Loucy (cell line): ENCODE measurements around the gene FNDC11.
A peak's percentile ranks its signal among the peaks of the same experiment; 100 is the strongest.

Source experiments
- H2AFZ ChIP-seq: fragments of 200-600 bp; sonication (generic); 2 replicates; pipeline ENCODE4 v1.6.0; 2016; ENCODE audit warnings: antibody characterized with exemption, mild to moderate bottlenecking, low read length, moderate library complexity
- H3F3A ChIP-seq: fragments of 200-600 bp; 2 replicates; pipeline ENCODE4 v1.6.0; 2016; ENCODE audit warnings: antibody characterized with exemption, low read depth, mild to moderate bottlenecking
- H3K27me3 ChIP-seq: fragments of 200-600 bp; sonication (generic); 2 replicates; pipeline ENCODE4 v1.6.1; 2014; ENCODE audit warnings: low read length, mild to moderate bottlenecking; ENCODE audit not compliant: insufficient read depth, poor library complexity, severe bottlenecking
- H3K36me3 ChIP-seq: fragments of 200-600 bp; sonication (generic); 2 replicates; pipeline ENCODE4 v1.6.1; 2016; ENCODE audit warnings: low read length; ENCODE audit not compliant: insufficient read depth
- H3K4me1 ChIP-seq: fragments of 200-600 bp; sonication (generic); 2 replicates; pipeline ENCODE4 v1.5.1; 2014; ENCODE audit warnings: low read length, mild to moderate bottlenecking; ENCODE audit not compliant: insufficient read depth, poor library complexity, severe bottlenecking
- H3K4me2 ChIP-seq: fragments of 200-600 bp; sonication (generic); 2 replicates; pipeline ENCODE4 v1.6.0; 2014; ENCODE audit warnings: antibody characterized with exemption, low read length, low read depth, mild to moderate bottlenecking; ENCODE audit not compliant: poor library complexity, severe bottlenecking
- H3K4me3 ChIP-seq: fragments of 200-600 bp; sonication (generic); 2 replicates; pipeline ENCODE4 v1.5.1; 2014; ENCODE audit warnings: low read length, mild to moderate bottlenecking, mixed read lengths; ENCODE audit not compliant: poor library complexity, severe bottlenecking
- H3K79me2 ChIP-seq: fragments of 200-600 bp; sonication (generic); 2 replicates; pipeline ENCODE4 v1.6.1; 2014; ENCODE audit warnings: low read length; ENCODE audit not compliant: insufficient read depth
- H3K9ac ChIP-seq: fragments of 200-600 bp; sonication (generic); 2 replicates; pipeline ENCODE4 v1.6.0; 2014; ENCODE audit warnings: mild to moderate bottlenecking, low read depth, low read length, moderate library complexity; ENCODE audit not compliant: poor library complexity, severe bottlenecking
- H3K9me2 ChIP-seq: fragments of 200-600 bp; sonication (generic); replicated peaks from 2 replicates; pipeline ENCODE4 v1.6.1; 2016; ENCODE audit warnings: low read depth, low read length, mixed read lengths
- H3K9me3 ChIP-seq: fragments of 200-600 bp; sonication (generic); 2 replicates; pipeline ENCODE4 v1.6.1; 2014; ENCODE audit warnings: mild to moderate bottlenecking, antibody characterized with exemption, low read length, low read depth; ENCODE audit not compliant: insufficient read depth
- H4K20me1 ChIP-seq: fragments of 200-600 bp; sonication (generic); 2 replicates; pipeline ENCODE4 v1.6.0; 2014; ENCODE audit warnings: antibody characterized with exemption, low read length, mild to moderate bottlenecking; ENCODE audit not compliant: insufficient read depth, poor library complexity, severe bottlenecking
- CTCF ChIP-seq: fragments of 200-600 bp; sonication (generic); conservative IDR thresholded peaks from 2 replicates; pipeline ENCODE4 v1.5.1; 2014; ENCODE audit warnings: mild to moderate bottlenecking, antibody characterized with exemption, low read length
- EZH2phosphoT487 ChIP-seq: fragments of 200-600 bp; IDR thresholded peaks from 2 replicates; pipeline ENCODE4 v1.6.1; 2018; ENCODE audit warnings: antibody characterized with exemption, mild to moderate bottlenecking, moderate library complexity, borderline replicate concordance

Gene FNDC11

GRCh38 chr20:63574156-63574828 lies 20.3 kb downstream of the FNDC11 start, which contains the start of gene HELZ2:
TSS of gene HELZ2 (minus strand) at chr20:63574239. CDS start at chr20:63572385, 1,854 bp downstream.
- H3F3A ChIP-seq = no peaks in the 10 kb centered on the region
- H3K27me3 ChIP-seq = peaks cover 4% of the 10 kb centered on the region
- H3K9me3 ChIP-seq = no peaks in the 10 kb centered on the region
- H2AFZ ChIP-seq = peak within 1 kb of the TSS; percentile 75
- peak within 1 kb of the TSS; percentile 68 for H3K9ac ChIP-seq
- no peaks in the 10 kb centered on the region for H3K9me2 ChIP-seq
- peak within 1 kb of the TSS; percentile 76 for H3K4me3 ChIP-seq
- peaks cover 18% of the 10 kb centered on the region for H3K4me1 ChIP-seq
- H3K4me2 ChIP-seq = peak within 1 kb of the TSS; percentile 89
- TF ChIP-seq EZH2phosphoT487 (no peak), CTCF (no peak)
- no peaks in the 10 kb centered on the region for H3K79me2 ChIP-seq
- H4K20me1 ChIP-seq = peaks cover 1% of the 10 kb centered on the region
- H3K36me3 ChIP-seq = no peaks in the 10 kb centered on the region

GRCh38 chr20:63574829-63575743 lies 21.1 kb downstream of the FNDC11 start:
- Histone ChIP-seq H3K79me2 (no peaks in the 10 kb centered on the region), H3K4me3 (peak overlapping the region; percentile 72), H2AFZ (no peak overlapping the region; the same call in 1 of the 2 replicates), H4K20me1 (no peaks in the 10 kb centered on the region), H3K27me3 (no peaks in the 10 kb centered on the region), H3K9me3 (no peaks in the 10 kb centered on the region), H3K9ac (peak overlapping the region; percentile 67), H3K9me2 (no peaks in the 10 kb centered on the region), H3K4me1 (peaks cover 16% of the 10 kb centered on the region), H3F3A (no peaks in the 10 kb centered on the region), H3K4me2 (peak overlapping the region; percentile 89), H3K36me3 (no peaks in the 10 kb centered on the region)
- TF ChIP-seq EZH2phosphoT487 (no peak), CTCF (no peak)

GRCh38 chr20:63576311-63576710 lies 22.4 kb downstream of the FNDC11 start:
- Histone ChIP-seq H3K4me3 (no peak overlapping the region), H2AFZ (no peak overlapping the region), H3K4me1 (peaks cover 16% of the 10 kb centered on the region), H3K9me2 (no peaks in the 10 kb centered on the region), H3F3A (no peaks in the 10 kb centered on the region), H3K9me3 (no peaks in the 10 kb centered on the region), H3K36me3 (no peaks in the 10 kb centered on the region), H3K9ac (no peak overlapping the region), H3K27me3 (no peaks in the 10 kb centered on the region), H3K79me2 (no peaks in the 10 kb centered on the region), H4K20me1 (no peaks in the 10 kb centered on the region), H3K4me2 (no peak overlapping the region)
- TF ChIP-seq EZH2phosphoT487 (no peak), CTCF (no peak)
